Measurements from ENCODE around the gene LCE1E.

DNA sequence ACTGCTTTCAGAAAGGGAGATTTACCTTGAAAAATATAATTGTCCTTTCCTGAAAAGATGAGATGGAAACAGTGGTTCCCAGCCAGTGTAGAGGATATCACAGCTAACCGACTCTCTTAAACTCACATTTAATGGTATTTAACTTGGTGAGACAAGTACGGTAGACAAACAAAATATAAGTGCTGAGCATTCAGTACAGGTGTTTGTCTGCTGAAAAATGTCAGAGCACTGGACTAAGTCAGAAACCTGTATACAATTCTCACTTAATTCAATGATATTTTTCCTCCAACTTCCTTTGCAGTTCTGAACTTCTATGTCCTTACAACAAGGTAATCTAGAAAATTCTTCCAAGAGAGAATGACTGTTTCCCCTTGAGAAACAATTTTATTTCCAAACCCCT is 25.6 kb downstream of the LCE1E start, which contains the start of gene LCE1B:
- TF ChIP-seq POLR2A (IDR thresholded peaks at IDR 0.05; ENCODE audit: low read depth, low read length) (no peak), POLR2AphosphoS5 (IDR thresholded peaks at IDR 0.05; ENCODE audit: low read depth, low read length) (no peak)

Measured in GM12891 (cell line).